K562 (cell line): Measurements from ENCODE around the gene LCN12. TPM values are rescaled to one million over a fixed set of nuclear protein-coding genes. Genes with fewer than 3 reads are reported as not detected.

ENCODE experiments used
- ATAC-seq: fragments of 200-7000 bp; cut with Tn5 transposase; 3 replicates; pipeline ENCODE4 v1.9.1; 2020; ENCODE audit warnings: moderate library complexity
- BruUV-seq: library from RNA; stranded (reverse); fragments of 400-500 nt; replicated peaks from 2 replicates; lab custom pipeline; 2021; lab: Mats Ljungman, UMichigan
- CTCF ChIA-PET: fragments of 300-600 bp; formaldehyde crosslinking; extraction: SDS; loops from one replicate; lab custom pipeline; 2021; ENCODE audit warnings: low intra/inter-chr PET ratio; lab: Yijun Ruan, JAX
- POLR2A ChIA-PET: fragments of 300-600, 350-650 bp; sonication (Branson Sonifier 250); formaldehyde crosslinking; extraction: SDS; loops from one replicate; lab custom pipeline; 2021; ENCODE audit warnings: antibody characterized with exemption, inconsistent platforms; lab: Yijun Ruan, JAX
- DNase-seq, 4 experiments: peaks; one replicate each; pipeline versions ENCODE4 v3.0.0 to v3.0.0-alpha.2; 2011 to 2018; ENCODE audit warnings: low spot score in 3 of 4, mixed read lengths in 3 of 4; ENCODE audit errors: extremely low read depth in 1 of 4
- FAIRE-seq: peaks from 2 replicates; lab custom pipeline; 2011; peaks lifted over from hg19 to GRCh38; lab: Jason Lieb, UNC
- H2AFZ ChIP-seq: 2 replicates; pipeline ENCODE4 v1.6.0; 2011; ENCODE audit warnings: low read depth, low read length, control low read depth, inconsistent platforms
- H3K27ac ChIP-seq: fragments of 200-600 bp; 3 replicates; pipeline ENCODE4 v1.8.0; 2011; ENCODE audit warnings: low read depth, mild to moderate bottlenecking, control low read depth, inconsistent platforms, low read length, moderate library complexity, mixed read lengths; ENCODE audit errors: extremely low read depth
- H3K27me3 ChIP-seq, 2 experiments: fragments of 300-600 bp in 1 of 2; 2 replicates in 1 of 2; 3 replicates in 1 of 2; pipeline versions ENCODE4 v1.6.0 to v1.8.0; 2011; ENCODE audit warnings: inconsistent platforms in 2 of 2, low read length in 2 of 2, mild to moderate bottlenecking in 1 of 2, mixed read lengths in 1 of 2, moderate library complexity in 1 of 2; ENCODE audit not compliant: control insufficient read depth in 2 of 2, insufficient read depth in 2 of 2
- H3K36me3 ChIP-seq: fragments of 300-600 bp; 3 replicates; pipeline ENCODE4 v1.8.0; 2011; ENCODE audit warnings: mild to moderate bottlenecking, low read length, inconsistent platforms; ENCODE audit not compliant: control insufficient read depth, insufficient read depth
- H3K4me1 ChIP-seq, 2 experiments: fragments of 200-600 bp in 1 of 2; replicated peaks in 1 of 2; 2 replicates in 1 of 2; 3 replicates in 1 of 2; pipeline versions ENCODE4 v1.5.1 to v1.8.0; 2011; ENCODE audit warnings: inconsistent platforms in 2 of 2, low read length in 2 of 2, mild to moderate bottlenecking in 1 of 2, mixed read lengths in 1 of 2, moderate library complexity in 1 of 2; ENCODE audit not compliant: control insufficient read depth in 2 of 2, insufficient read depth in 2 of 2
- H3K4me2 ChIP-seq: 2 replicates; pipeline ENCODE4 v1.6.1; 2011; ENCODE audit warnings: low read length, control low read depth, inconsistent platforms, mixed read lengths; ENCODE audit not compliant: insufficient read depth
- H3K4me3 ChIP-seq: fragments of 200-600 bp; sonication (generic), shearing (Covaris generic); 2 replicates; pipeline ENCODE4 v1.5.1; 2016; ENCODE audit warnings: control low read depth, inconsistent platforms
- H3K79me2 ChIP-seq: fragments of 200-600 bp; 3 replicates; pipeline ENCODE4 v1.8.0; 2011; ENCODE audit warnings: low read length, inconsistent platforms; ENCODE audit not compliant: control insufficient read depth, insufficient read depth
- H3K9ac ChIP-seq, 2 experiments: 2 replicates each; pipeline versions ENCODE4 v1.6.0 to v1.6.1; 2011; ENCODE audit warnings: low read depth in 2 of 2, low read length in 2 of 2, control low read depth in 1 of 2, inconsistent platforms in 1 of 2, mild to moderate bottlenecking in 1 of 2, mixed read lengths in 1 of 2; ENCODE audit not compliant: insufficient read depth in 1 of 2
- H3K9me1 ChIP-seq: one replicate; pipeline ENCODE4 v1.6.0; 2011; ENCODE audit warnings: inconsistent platforms, mild to moderate bottlenecking, low read length, moderate library complexity; ENCODE audit not compliant: control insufficient read depth, insufficient read depth
- H3K9me3 ChIP-seq: replicated peaks from 2 replicates; pipeline ENCODE4 v1.5.1; 2011; ENCODE audit warnings: low read depth, low read length, inconsistent platforms; ENCODE audit not compliant: control insufficient read depth, insufficient read depth
- H4K20me1 ChIP-seq: replicated peaks from 2 replicates; pipeline ENCODE4 v1.6.1; 2011; ENCODE audit warnings: low read length, inconsistent platforms, mixed read lengths; ENCODE audit not compliant: control insufficient read depth, insufficient read depth
- ARID2 ChIP-seq: fragments of 450-650 bp; IDR thresholded peaks from 2 replicates; pipeline ENCODE4 v1.6.1; 2017; ENCODE audit warnings: antibody characterized with exemption, mild to moderate bottlenecking
- ATF1 ChIP-seq, 2 experiments: fragments of 450-650 bp in 1 of 2; IDR thresholded peaks; 2 replicates each; pipeline ENCODE4 v1.6.1; 2016; ENCODE audit warnings: missing compliant biosample characterization in 1 of 2, missing genetic modification characterization in 1 of 2
- E2F8 ChIP-seq: fragments of 450-650 bp; IDR thresholded peaks from 2 replicates; pipeline ENCODE4 v1.7.1; 2018; ENCODE audit warnings: mild to moderate bottlenecking, low read depth; ENCODE audit not compliant: partially characterized antibody
- JUN ChIP-seq, 2 experiments: sonication (generic) in 1 of 2; formaldehyde crosslinking in 1 of 2; IDR thresholded peaks; 2 replicates each; pipeline versions ENCODE4 v1.6.1 to v1.8.0; 2012 to 2022; ENCODE audit warnings: borderline replicate concordance in 2 of 2, mild to moderate bottlenecking in 2 of 2, improper control_type of control experiment in 1 of 2, low read depth in 1 of 2, low read length in 1 of 2, missing genetic modification reagents in 1 of 2
- LCOR ChIP-seq: sonication (generic); formaldehyde crosslinking; IDR thresholded peaks from 2 replicates; pipeline ENCODE4 v1.8.0; 2022; ENCODE audit warnings: mild to moderate bottlenecking, missing genetic modification reagents
- NCOR1 ChIP-seq: fragments of 450-650 bp; IDR thresholded peaks from 2 replicates; pipeline ENCODE4 v1.6.1; 2016; ENCODE audit warnings: mild to moderate bottlenecking, moderate library complexity
- NFIC ChIP-seq: fragments of 450-650 bp; IDR thresholded peaks from 2 replicates; pipeline ENCODE4 v1.6.1; 2017; ENCODE audit warnings: mild to moderate bottlenecking, inconsistent platforms
- NFYB ChIP-seq: IDR thresholded peaks from 2 replicates; pipeline ENCODE4 v1.6.1; 2011; ENCODE audit warnings: mild to moderate bottlenecking, moderate library complexity; ENCODE audit not compliant: insufficient read length; ENCODE audit errors: extremely low read depth
- TAF9B ChIP-seq: fragments of 450-650 bp; IDR thresholded peaks from 2 replicates; pipeline ENCODE4 v1.6.1; 2018; ENCODE audit warnings: mild to moderate bottlenecking; ENCODE audit not compliant: partially characterized antibody
- ZNF133 ChIP-seq: fragments of 250-450 bp; sonication (Bioruptor Pico); IDR thresholded peaks from 2 replicates; pipeline ENCODE4 v1.4.0; 2020; ENCODE audit warnings: mild to moderate bottlenecking
- WGBS: fragments of 100-300 bp; shearing (Covaris generic); methylation state at CpG from one replicate; pipeline ENCODE4 v1.1.6; 2016; ENCODE audit warnings: low coverage, mixed read lengths; ENCODE audit not compliant: insufficient coverage; ENCODE audit errors: missing lambda C conversion rate; 5-methylcytosine and 5-hydroxymethylcytosine counted together
- in situ Hi-C: fragments of 300-500 bp; cut with MboI; formaldehyde crosslinking; loops from 4 replicates; pipeline ENCODE4 v1.15.0; 2018; ENCODE audit warnings: inconsistent platforms, mixed read lengths
- intact Hi-C: fragments of 100-400 bp; cut with micrococcal nuclease; formaldehyde crosslinking; loops from 2 replicates; pipeline ENCODE4 v1.14.2; 2022
- polyA plus RNA-seq, 8 experiments: library from polyadenylated mRNA; depleted of rRNA in 4 of 8; stranded (reverse) in 5 of 8; unstranded in 3 of 8; fragments of >200 nt; fragmentation: Nextera tagmentation in 2 of 8; fragmentation: Illumina TruSeq in 1 of 8; extraction: Ambion mirVana in 2 of 8; extraction: Trizol in 1 of 8; gene quantifications; 2 replicates each; pipeline versions ENCODE4 v1.2.1 to v1.2.3, GENCODE V29; 2011 to 2014; ENCODE audit warnings: inconsistent platforms in 1 of 8, missing spikeins in 1 of 8
- total RNA-seq, 7 experiments: library from RNA; depleted of rRNA in 6 of 7; stranded (reverse); fragments of >200 nt in 6 of 7; fragmentation: Illumina TruSeq in 2 of 7; extraction: Trizol in 2 of 7; gene quantifications; 2 replicates each; pipeline versions ENCODE4 v1.2.1 to v1.2.3, GENCODE V29; 2011 to 2021; ENCODE audit warnings: low replicate concordance in 1 of 7

Gene LCN12
- total and polyA plus RNA-seq, 9 of the 15 experiments (the other 6 are each of a cell fraction or from before 2014, with no cell fraction given), result 0.05 TPM; not detected in 8

- TF ChIP-seq ZNF133 (CRISPR knock-in tag) (no peak), NFYB (no peak)
These were observed 11.3 kb downstream of the LCN12 start (continued) for GRCh38 chr9:136963341-136963740.

DNA sequence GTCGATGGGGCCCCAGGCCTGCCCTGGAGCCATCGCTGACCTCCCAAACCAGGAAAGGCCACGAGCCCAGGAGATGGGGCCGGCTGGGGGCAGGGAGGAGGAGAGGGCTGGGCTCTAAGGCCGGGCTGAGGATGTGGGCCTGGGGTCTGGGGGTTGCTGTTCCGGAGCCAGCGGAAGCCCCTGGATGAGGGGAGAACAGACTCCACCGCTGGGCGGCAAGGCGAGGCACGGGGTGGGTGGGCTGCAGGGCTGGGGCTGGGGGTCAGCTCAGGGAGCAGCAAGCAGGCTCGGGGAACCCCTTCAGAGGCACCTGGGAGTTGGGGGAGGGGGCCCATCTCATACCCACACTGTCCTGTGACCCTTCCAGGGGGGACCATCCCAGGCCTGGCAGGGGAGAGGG, 11.7 kb downstream of the LCN12 start:
- POLR2A ChIA-PET, result no interaction called here
- CTCF ChIA-PET, result no interaction called here
- intact Hi-C loops, result no loop called here
- Histone ChIP-seq H4K20me1 (no peaks in the 10 kb centered on the region), H3K4me1 (peaks cover 26 to 77% of the 10 kb centered on the region in 2 experiments; a peak in 4 of 5 replicates), H3K9me3 (no peaks in the 10 kb centered on the region), H3K4me3 (no peak overlapping the region), H3K36me3 (no peaks in the 10 kb centered on the region), H3K79me2 (no peaks in the 10 kb centered on the region), H3K9me1 (no peaks in the 10 kb centered on the region), H3K4me2 (peak overlapping the region; percentile 61), H3K27me3 (no peaks in the 10 kb centered on the region), H2AFZ (peak overlapping the region; percentile 86), H3K27ac (no peak overlapping the region), H3K9ac (peak overlapping the region in 1 of 2 experiments; percentile 81; a peak in 2 of 4 replicates)
- in situ Hi-C loops, result no loop called here
- 75% methylated on average over 3 of the region's 12 CpGs for WGBS
- no peak for TF ChIP-seq LCOR
- no peak for TF ChIP-seq TAF9B
- no peak for TF ChIP-seq JUN (IDR thresholded peaks at IDR 0.05; ENCODE audit: borderline replicate concordance, low read depth, low read length)
- no peak for TF ChIP-seq JUN (CRISPR knock-in tag; IDR thresholded peaks at IDR 0.05; ENCODE audit: borderline replicate concordance)
- no peak for TF ChIP-seq ARID2
- no peak for TF ChIP-seq E2F8
- TF ChIP-seq NFIC, result no peak
- TF ChIP-seq ATF1 (CRISPR knock-in tag; IDR thresholded peaks at IDR 0.05), result no peak
- TF ChIP-seq ATF1 (tag; IDR thresholded peaks at IDR 0.05), result no peak
- no peak for TF ChIP-seq NCOR1
- DNase-seq (no peak), ATAC-seq (no peak), FAIRE-seq (no peak)
- no TSS peak for BruUV-seq
